Naive B cell (primary cell): ENCODE data around the gene ATP2B2. TPM values are rescaled to one million over a fixed set of nuclear protein-coding genes. Genes with fewer than 3 reads are reported as not detected.

ENCODE experiments used
- ATAC-seq, 2 donors: fragments of 150-1000 bp; cut with Tn5 transposase; 2 replicates each; pipeline ENCODE4 v1.10.0; 2021; ENCODE audit warnings: low read depth in 2 of 2, mild to moderate bottlenecking in 2 of 2, moderate library complexity in 2 of 2
- DNase-seq: peaks from one replicate; pipeline ENCODE4 v3.0.0; 2022
- H3K27ac Mint-ChIP-seq, 6 donors: one replicate each; pipeline ENCODE4 v1.8.0; 2020 to 2022; ENCODE audit warnings: mild to moderate bottlenecking in 6 of 6, mixed read lengths in 6 of 6, moderate library complexity in 5 of 6, inconsistent platforms in 2 of 6
- H3K27me3 Mint-ChIP-seq, 3 donors: one replicate each; pipeline ENCODE4 v1.8.0; 2021 to 2022; ENCODE audit warnings: mixed read lengths in 3 of 3, mild to moderate bottlenecking in 1 of 3
- H3K36me3 Mint-ChIP-seq, 2 donors: one replicate each; pipeline ENCODE4 v1.8.0; 2020 to 2022; ENCODE audit warnings: mixed read lengths in 2 of 2, inconsistent platforms in 1 of 2, mild to moderate bottlenecking in 1 of 2
- H3K4me1 Mint-ChIP-seq, 3 donors: one replicate each; pipeline ENCODE4 v1.8.0; 2020 to 2022; ENCODE audit warnings: mixed read lengths in 3 of 3, inconsistent platforms in 1 of 3, mild to moderate bottlenecking in 1 of 3, moderate library complexity in 1 of 3
- H3K4me3 Mint-ChIP-seq, 8 donors: one replicate each; pipeline ENCODE4 v1.8.0; 2020 to 2022; ENCODE audit warnings: mild to moderate bottlenecking in 8 of 8, mixed read lengths in 8 of 8, moderate library complexity in 8 of 8, inconsistent platforms in 2 of 8
- H3K9me3 Mint-ChIP-seq, 7 donors: one replicate each; pipeline ENCODE4 v1.8.0; 2020 to 2022; ENCODE audit warnings: mixed read lengths in 7 of 7, mild to moderate bottlenecking in 5 of 7, inconsistent platforms in 2 of 7, moderate library complexity in 1 of 7
- polyA plus RNA-seq, 6 donors: library from polyadenylated mRNA; unstranded; fragments of 300-500 nt; fragmentation: Illumina TruSeq; gene quantifications; one replicate each; pipeline ENCODE4 v1.2.3, GENCODE V29; 2021; ENCODE audit warnings: low read depth in 6 of 6

The ATP2B2 gene
- polyA plus RNA-seq, 6 donors from 2014 or later = 0.06 TPM; not detected in 5

- Mint-ChIP-seq H3K27ac (no peak overlapping the region), H3K27me3 (peaks cover 0 to 12% (median 8%) of the 10 kb centered on the region in 3 donors), H3K4me1 (peaks cover 41 to 53% (median 41%) of the 10 kb centered on the region in 3 donors), H3K36me3 (no peaks in the 10 kb centered on the region), H3K9me3 (peaks cover 0 to 3% (median 0%) of the 10 kb centered on the region in 7 donors), H3K4me3 (peak overlapping the region in 1 of 8 donors; percentile 77)
- ATAC-seq (no peak), DNase-seq (no peak)
Measured at GRCh38 chr3:10358309-10358980, 146.9 kb downstream of the ATP2B2 start.

GRCh38 chr3:10357592-10358308, 147.6 kb downstream of the ATP2B2 start:
- H3K27ac Mint-ChIP-seq = peak overlapping the region in 3 of 6 donors; percentile 47 to 63 (median 61)

GRCh38 chr3:10357095-10357494, 148.3 kb downstream of the ATP2B2 start:
- Mint-ChIP-seq H3K9me3 (peaks cover 0 to 3% (median 0%) of the 10 kb centered on the region in 7 donors), H3K36me3 (no peaks in the 10 kb centered on the region), H3K27me3 (peaks cover 0 to 12% (median 6%) of the 10 kb centered on the region in 3 donors), H3K4me3 (no peak overlapping the region), H3K27ac (peak overlapping the region in 3 of 6 donors; percentile 17 to 89 (median 41)), H3K4me1 (peaks cover 51 to 64% (median 55%) of the 10 kb centered on the region in 3 donors)
- no peak for DNase-seq
- ATAC-seq = no peak

More at GRCh38 chr3:10357592-10358308, 147.6 kb downstream of the ATP2B2 start:
- H3K9me3 Mint-ChIP-seq = peaks cover 0 to 3% (median 0%) of the 10 kb centered on the region in 7 donors
- ATAC-seq (peak; percentile 43 to 57), DNase-seq (no peak)
- H3K27me3 Mint-ChIP-seq = peaks cover 0 to 12% (median 8%) of the 10 kb centered on the region in 3 donors
- H3K36me3 Mint-ChIP-seq = no peaks in the 10 kb centered on the region
- peak overlapping the region in 1 of 8 donors; percentile 77 for H3K4me3 Mint-ChIP-seq
- peaks cover 47 to 60% (median 48%) of the 10 kb centered on the region in 3 donors for H3K4me1 Mint-ChIP-seq

- peaks cover 0 to 7% (median under 1%) of the 10 kb centered on the region in 3 donors for H3K27me3 Mint-ChIP-seq
- peaks cover 0 to 3% (median 0%) of the 10 kb centered on the region in 7 donors for H3K9me3 Mint-ChIP-seq
- H3K27ac Mint-ChIP-seq = peak overlapping the region in 5 of 6 donors; percentile 1 to 89 (median 21)
- peaks cover 51 to 62% (median 57%) of the 10 kb centered on the region in 3 donors for H3K4me1 Mint-ChIP-seq
- no peak for DNase-seq
- peak overlapping the region in 1 of 8 donors; percentile 27 for H3K4me3 Mint-ChIP-seq
- no peak for ATAC-seq
- no peaks in the 10 kb centered on the region for H3K36me3 Mint-ChIP-seq
Measured at GRCh38 chr3:10356461-10356981, 148.9 kb downstream of the ATP2B2 start.

- H3K27me3 Mint-ChIP-seq = peaks cover 0 to 4% (median 0%) of the 10 kb centered on the region in 3 donors
- ATAC-seq (no peak), DNase-seq (no peak)
- H3K9me3 Mint-ChIP-seq = no peaks in the 10 kb centered on the region
- peak overlapping the region in 2 of 6 donors; percentile 47 to 74 for H3K27ac Mint-ChIP-seq
- no peaks in the 10 kb centered on the region for H3K36me3 Mint-ChIP-seq
- H3K4me1 Mint-ChIP-seq = peaks cover 47 to 56% (median 54%) of the 10 kb centered on the region in 3 donors
- no peak overlapping the region for H3K4me3 Mint-ChIP-seq
Measured at GRCh38 chr3:10354361-10355015, 150.9 kb downstream of the ATP2B2 start.

- DNase-seq (no peak), ATAC-seq (no peak)
- Mint-ChIP-seq H3K4me1 (peaks cover 44 to 56% (median 54%) of the 10 kb centered on the region in 3 donors), H3K4me3 (no peak overlapping the region), H3K9me3 (no peaks in the 10 kb centered on the region), H3K36me3 (no peaks in the 10 kb centered on the region), H3K27ac (peak overlapping the region in 1 of 6 donors; percentile 46), H3K27me3 (peaks cover 0 to 4% (median 0%) of the 10 kb centered on the region in 3 donors)
Measured at GRCh38 chr3:10353661-10354360, 151.6 kb downstream of the ATP2B2 start.

- Mint-ChIP-seq H3K4me1 (peaks cover 43 to 53% (median 50%) of the 10 kb centered on the region in 3 donors), H3K4me3 (peak overlapping the region in 3 of 8 donors; percentile 16 to 65 (median 35))
Measured at GRCh38 chr3:10353160-10353559, 152.2 kb downstream of the ATP2B2 start.

GRCh38 chr3:10352146-10352911, 153.1 kb downstream of the ATP2B2 start:
- peaks cover 37 to 48% (median 41%) of the 10 kb centered on the region in 3 donors for H3K4me1 Mint-ChIP-seq
- H3K36me3 Mint-ChIP-seq = no peaks in the 10 kb centered on the region
- peak overlapping the region in 1 of 6 donors; percentile 79 for H3K27ac Mint-ChIP-seq
- ATAC-seq (peak; percentile 35 to 43), DNase-seq (no peak)
- no peak overlapping the region for H3K4me3 Mint-ChIP-seq
- H3K27me3 Mint-ChIP-seq = peaks cover 0 to 4% (median 0%) of the 10 kb centered on the region in 3 donors
- H3K9me3 Mint-ChIP-seq = no peaks in the 10 kb centered on the region

More at GRCh38 chr3:10353160-10353559, 152.2 kb downstream of the ATP2B2 start:
- no peak for ATAC-seq
- peaks cover 0 to 4% (median 0%) of the 10 kb centered on the region in 3 donors for H3K27me3 Mint-ChIP-seq
- H3K36me3 Mint-ChIP-seq = no peaks in the 10 kb centered on the region
- peak overlapping the region in 2 of 6 donors; percentile 19 to 20 for H3K27ac Mint-ChIP-seq
- no peaks in the 10 kb centered on the region for H3K9me3 Mint-ChIP-seq
- DNase-seq = no peak

GRCh38 chr3:10351013-10351735, 154.2 kb downstream of the ATP2B2 start:
- ATAC-seq (no peak), DNase-seq (no peak)
- H3K27me3 Mint-ChIP-seq = peaks cover 0 to 4% (median 0%) of the 10 kb centered on the region in 3 donors
- H3K9me3 Mint-ChIP-seq = no peaks in the 10 kb centered on the region
- H3K4me1 Mint-ChIP-seq = peaks cover 27 to 37% (median 32%) of the 10 kb centered on the region in 3 donors
- H3K36me3 Mint-ChIP-seq = no peaks in the 10 kb centered on the region
- peak overlapping the region in 1 of 8 donors; percentile 41 for H3K4me3 Mint-ChIP-seq
- H3K27ac Mint-ChIP-seq = no peak overlapping the region

GRCh38 chr3:10350324-10350985, 154.9 kb downstream of the ATP2B2 start:
- ATAC-seq (no peak), DNase-seq (no peak)
- H3K4me3 Mint-ChIP-seq = no peak overlapping the region
- no peak overlapping the region for H3K27ac Mint-ChIP-seq
- H3K4me1 Mint-ChIP-seq = peaks cover 26 to 35% (median 31%) of the 10 kb centered on the region in 3 donors
- H3K27me3 Mint-ChIP-seq = peaks cover 0 to 4% (median 0%) of the 10 kb centered on the region in 3 donors
- H3K36me3 Mint-ChIP-seq = no peaks in the 10 kb centered on the region
- no peaks in the 10 kb centered on the region for H3K9me3 Mint-ChIP-seq

- Mint-ChIP-seq H3K36me3 (no peaks in the 10 kb centered on the region), H3K27me3 (peaks cover 0 to 4% (median 0%) of the 10 kb centered on the region in 3 donors), H3K27ac (peak overlapping the region in 1 of 6 donors; percentile 44), H3K4me3 (no peak overlapping the region), H3K4me1 (peaks cover 23 to 31% (median 25%) of the 10 kb centered on the region in 3 donors), H3K9me3 (no peaks in the 10 kb centered on the region)
- ATAC-seq (no peak), DNase-seq (no peak)
Measured at GRCh38 chr3:10349801-10350200, 155.6 kb downstream of the ATP2B2 start.
